Activated CD8-positive, alpha-beta memory T cell treated with anti-CD3 and anti-CD28 coated beads, Interleukin-2, amount 50 U/mL, for 48 hours (primary cell): Measurements from ENCODE around the gene GPR176.

ENCODE experiments used
- DNase-seq: peaks from one replicate; pipeline ENCODE4 v3.0.0-alpha.2; 2020

The GPR176 gene

DNA sequence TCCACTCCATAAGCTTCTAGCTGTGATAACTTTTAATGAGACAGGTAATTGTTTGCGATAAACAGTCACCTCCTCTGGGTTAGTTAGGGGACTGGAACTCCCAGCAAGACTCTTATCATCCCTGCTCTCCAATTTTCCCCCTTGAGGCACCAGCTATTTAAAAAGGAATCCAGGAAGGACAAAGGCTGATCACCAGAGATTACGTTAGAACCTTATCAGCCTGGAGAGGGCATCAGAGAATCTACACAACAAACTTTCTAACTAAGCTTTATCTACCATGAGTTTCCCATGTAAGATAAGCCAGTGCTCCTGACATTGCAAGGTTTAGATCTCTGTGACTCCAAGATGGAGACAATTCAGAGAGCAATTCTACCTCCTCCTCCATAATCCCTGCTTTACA lies 31.3 kb downstream of the GPR176 start:
- no peak for DNase-seq

DNA sequence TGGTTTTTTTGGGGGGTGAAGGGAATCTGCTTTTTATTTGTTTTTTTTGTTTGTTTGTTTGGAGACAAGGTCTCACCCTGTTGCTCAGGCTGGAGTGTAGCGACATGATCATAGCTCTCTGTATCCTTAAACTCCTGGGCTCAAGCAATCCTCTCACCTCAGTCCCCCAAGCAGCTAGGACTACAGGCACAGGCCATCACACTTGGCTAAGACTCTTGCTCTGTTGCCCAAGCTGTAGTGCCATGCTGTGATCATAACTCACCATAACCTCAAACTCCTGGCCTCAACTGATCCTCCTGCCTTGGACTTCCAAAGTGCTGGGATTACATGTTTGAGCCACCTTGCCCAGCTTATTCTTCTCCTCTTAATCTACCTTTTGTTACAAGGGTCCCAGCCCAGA lies 31.8 kb downstream of the GPR176 start:
- no peak for DNase-seq

DNA sequence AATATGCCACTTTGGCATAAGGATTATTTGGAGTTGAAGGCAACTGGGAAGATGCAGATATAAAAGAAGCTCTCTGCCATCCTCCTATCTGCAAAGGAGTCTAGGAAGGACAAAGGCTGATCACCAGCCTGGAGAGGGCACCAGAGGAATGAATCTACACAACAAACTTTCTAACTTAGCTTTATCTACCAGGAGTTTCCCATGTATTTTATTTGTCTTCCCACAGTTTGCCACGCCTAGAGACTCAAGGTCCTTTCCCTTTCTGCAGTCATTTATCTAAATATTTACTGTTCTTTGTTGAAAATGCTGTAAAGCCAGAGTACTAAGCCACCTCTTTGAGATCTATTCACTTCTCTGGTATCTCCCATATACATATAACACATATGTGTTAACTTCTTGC lies 32.2 kb downstream of the GPR176 start:
- DNase-seq, result no peak

DNA sequence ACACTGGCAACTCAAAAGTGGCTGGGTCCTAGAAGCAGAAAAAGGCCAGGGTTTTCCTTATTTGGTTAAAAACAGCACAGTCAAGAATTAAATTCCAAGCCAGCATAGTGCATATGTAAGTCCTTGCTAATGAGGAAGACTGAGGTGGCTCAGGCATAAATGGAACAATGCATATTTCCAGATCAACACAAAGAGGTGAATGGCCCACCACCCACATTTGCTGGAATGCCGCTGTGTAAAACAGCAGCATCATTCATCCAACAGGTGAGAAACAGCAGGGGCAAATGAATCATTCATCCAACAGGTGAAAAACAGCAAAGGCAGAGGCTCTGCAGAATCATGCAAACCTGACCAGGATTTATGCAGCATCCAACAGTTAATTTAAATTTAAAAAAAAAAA lies 32.9 kb downstream of the GPR176 start:
- DNase-seq, result no peak

DNA sequence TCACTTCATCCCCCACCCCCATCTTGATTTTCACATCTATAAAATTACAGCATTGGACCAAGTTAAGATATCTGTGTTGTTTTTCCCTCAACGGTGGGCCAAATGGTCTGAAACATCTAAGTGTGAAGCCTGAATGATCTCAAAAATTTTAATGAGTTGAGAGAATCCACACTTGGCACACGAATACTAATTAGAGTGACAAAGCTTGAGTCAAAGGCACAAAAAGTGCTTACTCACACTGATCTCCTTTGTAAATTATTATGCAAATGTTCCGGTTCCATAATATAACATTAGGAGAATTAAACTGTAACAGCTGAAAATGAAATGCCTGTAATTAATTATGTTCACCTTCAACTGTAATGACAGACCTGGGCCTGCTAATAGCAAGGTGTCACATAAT lies 33.6 kb downstream of the GPR176 start:
- DNase-seq, result no peak

DNA sequence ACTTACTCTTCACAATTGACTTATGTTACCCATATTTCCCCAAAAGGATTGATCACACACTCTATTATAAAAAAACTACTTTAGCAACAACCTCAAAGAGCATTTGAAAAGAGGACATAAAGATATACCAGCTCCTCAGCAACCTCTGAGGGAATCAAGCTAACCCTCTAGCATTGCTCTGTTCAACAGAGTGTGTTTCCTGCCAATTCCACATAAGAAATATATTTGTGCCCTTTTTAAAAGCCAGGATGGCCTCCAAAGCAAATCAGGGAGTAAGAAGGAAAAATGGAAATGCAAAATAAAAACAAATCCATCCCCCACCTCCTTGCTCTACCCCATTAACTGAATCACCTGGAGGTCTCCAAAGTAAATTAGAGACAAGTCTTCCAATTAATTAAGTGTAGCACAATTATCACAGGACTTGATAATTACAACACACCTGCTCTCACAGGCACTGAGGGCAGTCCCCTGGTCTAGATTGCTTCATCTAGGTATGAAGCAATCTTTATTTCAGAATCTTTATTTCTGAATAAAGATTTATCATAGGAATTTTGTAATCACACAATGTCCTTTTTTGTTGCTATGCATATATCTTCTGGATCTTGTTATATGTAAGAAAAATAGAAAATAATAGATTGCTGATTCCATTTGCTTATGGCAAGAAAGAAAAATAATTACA lies 34.8 kb downstream of the GPR176 start:
- no peak for DNase-seq

DNA sequence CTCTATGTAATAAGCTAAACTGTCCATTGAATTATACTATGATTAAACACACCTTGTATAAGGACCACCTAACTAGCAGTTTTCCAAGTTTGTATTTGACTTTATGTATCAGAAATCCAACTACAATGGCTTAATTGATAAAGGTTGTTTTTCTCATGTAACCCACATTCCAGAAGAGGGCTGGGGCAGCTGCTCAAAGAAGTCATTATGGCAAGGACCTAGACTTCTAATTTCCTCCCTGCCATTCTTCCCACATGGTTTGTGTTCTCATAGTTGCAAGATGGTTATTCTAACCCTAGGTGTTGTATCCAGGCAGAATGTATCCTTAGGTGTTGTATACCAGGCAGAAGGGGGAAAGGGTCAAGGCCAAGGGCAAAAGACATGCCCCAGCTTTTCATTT lies 35.7 kb downstream of the GPR176 start:
- DNase-seq, result no peak

DNA sequence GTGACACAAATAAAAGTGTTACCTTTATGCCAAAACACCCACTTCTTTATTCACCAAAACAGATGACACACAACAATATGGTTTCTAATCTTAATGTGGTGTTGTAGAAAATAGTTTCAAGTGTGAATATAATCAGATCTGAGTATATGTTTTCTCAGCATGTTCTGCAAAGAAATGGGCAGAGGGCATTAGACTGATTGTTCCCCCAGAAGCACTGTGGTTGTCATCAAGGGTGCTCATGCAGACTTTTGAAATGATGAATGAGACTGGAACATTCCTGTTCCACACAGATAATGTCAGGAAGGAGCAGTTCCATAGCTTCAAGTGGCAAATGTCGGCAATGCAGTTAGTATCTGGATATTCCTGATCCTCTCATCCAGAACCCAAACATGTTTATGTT lies 37.5 kb downstream of the GPR176 start:
- no peak for DNase-seq

DNA sequence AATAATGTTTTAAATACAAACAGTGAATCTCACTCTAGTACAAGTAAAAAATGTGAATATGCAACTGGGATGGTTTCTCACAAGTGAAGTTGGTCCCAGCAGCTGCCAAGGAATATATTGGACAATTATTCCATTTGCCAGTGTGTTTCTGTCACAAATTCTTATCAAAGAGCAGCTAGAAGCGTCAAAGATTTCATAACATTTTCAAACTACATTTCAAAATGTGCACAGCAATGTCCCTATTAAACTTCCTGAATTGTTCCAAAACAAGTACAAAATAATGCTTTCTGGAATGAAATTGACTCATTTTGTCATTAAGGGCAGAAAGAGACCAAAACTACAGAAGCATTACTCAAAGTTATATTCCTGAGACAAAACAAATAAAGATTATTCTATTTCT lies 38.3 kb downstream of the GPR176 start:
- DNase-seq, result no peak

DNA sequence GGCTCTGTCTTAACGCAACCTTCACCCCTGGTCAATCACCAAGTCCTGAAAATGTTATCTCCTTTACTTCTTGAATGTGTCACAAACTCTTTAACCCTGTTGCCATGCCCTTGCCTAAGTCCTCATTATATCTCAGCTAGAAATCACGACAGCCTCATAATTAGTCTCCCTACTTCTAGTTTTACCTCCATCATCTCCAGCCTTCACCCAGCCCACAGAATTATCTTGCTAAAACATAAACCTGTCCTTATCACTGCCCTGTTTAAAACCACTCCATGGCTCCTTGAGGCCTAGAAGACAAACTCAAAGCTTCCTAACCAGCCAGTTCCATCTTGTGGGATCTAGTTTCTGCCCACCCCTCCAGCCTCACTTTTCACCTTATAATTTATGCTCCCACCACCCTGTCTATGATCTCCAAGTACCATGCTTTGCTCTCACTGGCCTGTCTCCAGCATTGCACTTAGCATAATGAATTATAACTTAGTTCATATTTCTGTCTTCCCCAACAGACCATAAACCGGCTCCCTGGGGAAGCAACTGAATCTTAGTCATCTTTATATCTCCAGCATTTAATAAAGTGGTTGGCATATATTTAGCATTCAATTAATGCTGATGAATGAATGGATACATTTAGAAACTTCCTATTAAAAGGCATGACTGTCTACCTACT lies 39.2 kb downstream of the GPR176 start:
- DNase-seq, result no peak

DNA sequence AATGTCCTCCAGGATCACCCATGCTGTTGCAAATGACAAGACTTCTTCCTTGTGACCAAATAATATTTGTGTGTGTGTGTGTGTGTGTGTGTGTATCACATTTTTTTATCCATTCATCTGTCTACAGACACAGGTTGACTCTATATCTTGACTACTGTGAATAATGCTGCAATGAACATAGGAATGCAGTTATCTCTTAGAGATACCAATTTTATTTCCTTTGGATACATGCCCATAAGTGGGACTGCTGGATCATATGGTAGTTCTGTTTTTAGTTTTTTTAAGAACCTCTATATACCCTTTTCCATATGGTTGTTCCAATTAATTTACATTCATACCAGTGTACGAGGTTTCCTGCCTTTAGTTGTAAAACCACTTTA lies 41.7 kb downstream of the GPR176 start:
- DNase-seq, result no peak

DNA sequence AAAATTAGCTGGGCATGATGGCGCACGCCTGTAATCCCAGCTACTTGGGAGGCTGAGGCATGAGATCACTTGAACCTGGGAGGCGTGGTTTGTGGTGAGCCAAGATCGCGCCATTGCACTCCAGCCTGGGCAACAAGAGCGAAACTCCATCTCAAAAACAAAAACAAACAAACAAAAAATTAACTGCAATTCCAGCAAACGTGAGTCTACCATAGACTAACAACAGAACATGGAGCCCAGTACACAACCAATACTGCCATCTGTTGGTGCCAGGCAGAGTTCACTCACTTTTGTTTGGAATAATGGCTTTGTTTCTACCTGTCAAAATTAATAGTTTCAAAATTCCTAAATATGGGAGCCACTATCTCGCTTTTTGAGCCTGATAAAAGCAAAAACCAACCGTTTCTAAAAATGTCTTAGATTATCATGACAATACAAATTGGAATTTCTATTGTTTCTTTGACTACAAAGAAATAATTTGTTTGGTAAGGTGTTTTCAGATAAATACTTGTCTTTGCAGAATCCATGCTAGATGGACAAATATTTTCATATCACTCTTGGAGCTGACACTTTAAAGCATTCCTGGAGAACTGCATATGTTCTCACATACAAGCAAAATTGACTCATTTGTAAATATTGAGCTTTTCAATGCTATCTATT lies 45.0 kb downstream of the GPR176 start:
- no peak for DNase-seq

DNA sequence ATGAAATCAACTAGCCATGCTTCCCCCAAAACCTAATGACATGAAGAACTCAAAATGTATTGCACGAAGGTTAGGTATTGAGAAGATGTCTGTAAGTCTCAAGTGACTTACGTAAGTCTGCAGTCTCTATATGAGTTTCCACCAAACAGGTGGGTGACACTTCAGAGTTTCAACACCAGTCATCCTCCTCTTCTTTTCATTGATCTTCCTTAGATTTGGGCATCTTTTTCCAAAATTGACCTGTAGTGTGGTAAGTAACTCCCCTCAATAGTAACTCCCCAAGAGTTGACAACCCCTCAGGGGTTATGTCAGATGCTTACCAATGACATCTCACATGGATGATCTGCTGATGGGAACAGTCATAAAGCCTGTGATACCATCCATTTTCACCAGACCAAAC lies 46.1 kb downstream of the GPR176 start:
- DNase-seq, result no peak

DNA sequence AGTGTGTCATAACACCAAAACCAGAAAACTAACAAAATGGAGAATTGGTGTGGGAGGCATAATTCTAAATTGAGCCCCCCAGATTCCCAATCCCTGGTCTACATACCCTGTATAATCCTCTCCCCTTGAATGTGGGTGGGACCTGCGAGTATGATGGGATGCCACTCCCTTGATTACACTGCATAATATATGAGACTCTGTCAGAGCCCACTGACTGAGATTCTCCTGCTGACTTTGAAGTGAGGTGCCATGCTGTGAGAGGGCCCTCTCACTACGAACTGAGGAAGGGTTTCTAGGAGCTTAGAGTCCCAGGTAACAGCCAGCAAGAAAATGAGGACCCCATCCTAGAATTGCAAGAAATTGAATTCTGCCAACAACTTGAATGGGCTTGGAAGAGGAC lies 49.5 kb downstream of the GPR176 start:
- DNase-seq, result no peak

DNA sequence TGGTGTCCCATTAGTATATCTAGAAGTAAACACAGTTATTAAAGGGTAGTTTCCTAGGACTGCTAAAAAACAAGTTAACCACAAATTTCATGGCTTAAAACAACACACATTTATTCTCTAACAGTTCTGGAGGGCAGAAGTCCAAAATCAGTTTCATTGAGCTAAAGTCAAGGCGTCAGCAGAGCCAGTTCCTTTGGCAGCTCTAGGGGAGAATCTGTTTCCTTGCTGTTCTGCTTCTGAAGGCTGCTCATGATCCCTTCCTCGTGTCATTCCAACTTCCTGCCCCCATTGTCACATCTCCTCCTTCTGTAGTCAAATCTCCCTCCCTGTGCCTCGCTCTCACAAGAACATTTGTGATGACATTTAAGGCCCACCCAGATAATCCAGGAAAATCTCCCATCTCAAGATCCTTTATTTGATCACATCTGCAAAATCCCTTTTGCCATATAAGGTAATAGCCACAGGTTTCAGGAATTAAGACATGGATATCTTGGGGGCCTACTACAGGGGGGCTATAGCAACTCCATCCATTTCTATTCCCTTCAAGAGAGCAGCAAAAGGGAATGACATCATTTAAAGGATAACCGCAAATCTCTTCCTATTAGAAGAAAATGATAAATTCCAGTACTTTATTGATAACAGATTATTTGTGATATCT lies 50.1 kb downstream of the GPR176 start:
- no peak for DNase-seq

DNA sequence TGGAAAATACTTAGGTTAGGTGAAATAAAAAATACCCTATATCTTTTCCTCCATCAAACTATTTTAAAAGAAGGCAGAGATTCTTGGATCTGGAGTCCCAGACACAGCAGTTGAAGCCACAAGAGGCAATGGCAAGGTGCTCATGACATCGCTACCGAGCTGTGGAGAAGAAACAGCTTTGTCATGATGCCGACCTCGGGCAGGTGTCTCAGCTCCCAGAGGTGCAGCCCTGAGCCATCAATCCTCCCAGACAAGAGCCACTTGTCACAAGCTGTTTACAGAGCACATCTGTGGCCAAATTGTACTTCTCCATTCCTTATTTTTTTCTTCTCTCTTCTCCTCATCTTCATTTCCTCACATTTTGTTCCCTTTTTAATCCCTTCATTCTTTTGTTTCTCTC lies 50.8 kb downstream of the GPR176 start:
- no peak for DNase-seq

DNA sequence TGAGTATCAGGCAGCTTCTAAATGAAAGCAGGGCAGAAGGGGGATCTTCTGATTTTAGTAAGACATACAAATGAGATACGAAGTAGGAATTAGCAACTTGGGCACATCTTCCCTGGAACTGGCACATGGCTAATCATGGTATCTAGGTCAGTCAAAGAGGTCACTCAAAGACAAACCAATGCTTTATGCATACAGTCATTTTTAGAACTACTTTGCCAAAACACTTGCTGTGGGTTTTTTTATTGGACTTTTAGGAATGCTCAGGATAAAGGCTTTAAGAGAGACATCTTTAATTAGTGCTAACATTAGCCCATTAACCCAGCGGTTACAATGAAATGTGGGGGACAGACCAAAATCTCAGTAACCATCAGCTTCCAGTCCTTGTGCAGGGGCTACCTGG lies 51.7 kb downstream of the GPR176 start:
- no peak for DNase-seq

DNA sequence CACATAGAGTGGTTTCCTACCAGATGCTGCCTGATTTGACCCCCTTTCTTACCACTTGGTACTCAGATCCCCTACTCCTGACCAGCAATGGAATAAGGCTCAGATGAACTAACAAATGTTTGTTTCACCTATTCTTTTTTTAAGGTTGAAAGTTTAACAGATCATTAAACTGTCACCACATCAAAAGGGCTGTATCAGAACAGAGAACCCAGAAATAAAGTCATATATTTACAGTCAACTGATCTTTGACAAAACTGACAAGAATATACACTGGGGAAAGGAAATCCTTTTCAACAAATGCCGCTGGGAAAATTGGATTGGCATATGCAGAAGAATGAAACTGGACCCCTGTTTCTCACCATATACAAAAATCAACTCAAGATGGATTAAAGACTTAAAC lies 56.0 kb downstream of the GPR176 start:
- DNase-seq, result no peak

DNA sequence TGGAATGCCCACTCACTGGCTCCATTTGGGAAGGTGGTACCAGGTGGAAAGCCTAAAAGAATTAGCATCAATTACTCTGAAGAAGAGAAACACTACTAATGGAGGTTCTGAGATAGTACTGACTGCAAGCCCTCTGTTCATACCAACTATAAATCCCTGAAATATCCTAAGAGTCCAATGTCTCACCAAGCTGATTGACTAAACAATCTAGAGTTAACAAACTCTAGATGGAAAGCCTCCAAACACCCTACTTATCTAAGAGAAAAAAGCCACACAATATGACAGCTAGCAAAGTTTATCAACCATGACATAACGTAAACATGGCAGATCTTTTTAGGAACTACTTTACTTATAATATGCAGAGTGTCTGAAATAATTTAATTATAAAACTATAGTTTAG lies 59.2 kb downstream of the GPR176 start:
- no peak for DNase-seq

DNA sequence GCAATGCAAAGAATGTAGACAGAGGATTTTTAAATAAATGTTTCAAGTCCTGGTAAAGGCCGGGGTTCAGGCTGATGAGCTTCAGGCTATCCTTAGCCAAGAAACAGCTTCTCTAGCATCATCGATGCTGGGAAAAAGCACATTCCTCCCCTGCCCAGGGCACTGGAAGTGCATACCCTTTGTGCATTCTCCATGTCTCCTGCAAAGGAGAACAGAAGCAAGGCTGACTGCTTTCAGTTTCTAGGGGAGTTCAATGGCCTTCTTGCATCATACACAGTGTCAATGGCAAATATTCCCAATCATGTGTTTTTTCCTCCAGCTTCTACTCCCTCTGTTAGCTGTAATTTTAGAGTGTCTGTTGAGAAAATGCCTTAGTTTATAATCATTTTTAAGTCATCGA lies 59.9 kb downstream of the GPR176 start:
- no peak for DNase-seq

DNA sequence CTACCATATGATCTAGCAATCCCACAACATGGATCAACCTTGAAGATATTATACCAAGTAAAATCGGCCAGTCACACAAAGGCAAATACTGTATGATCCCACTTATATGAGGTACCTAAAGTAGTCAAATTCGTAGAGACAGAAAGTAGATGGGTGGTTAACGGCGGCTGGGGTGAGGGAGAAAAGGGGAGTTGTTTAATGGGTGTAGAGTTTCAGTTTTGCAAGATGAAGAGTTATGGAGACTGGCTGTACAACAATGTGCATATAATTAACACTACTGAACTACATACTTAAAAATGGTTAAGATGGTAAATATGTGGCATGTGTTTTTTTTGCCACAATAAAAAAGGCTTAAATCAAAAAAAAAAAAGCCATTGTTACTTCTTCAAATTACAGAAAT lies 60.4 kb downstream of the GPR176 start:
- no peak for DNase-seq

DNA sequence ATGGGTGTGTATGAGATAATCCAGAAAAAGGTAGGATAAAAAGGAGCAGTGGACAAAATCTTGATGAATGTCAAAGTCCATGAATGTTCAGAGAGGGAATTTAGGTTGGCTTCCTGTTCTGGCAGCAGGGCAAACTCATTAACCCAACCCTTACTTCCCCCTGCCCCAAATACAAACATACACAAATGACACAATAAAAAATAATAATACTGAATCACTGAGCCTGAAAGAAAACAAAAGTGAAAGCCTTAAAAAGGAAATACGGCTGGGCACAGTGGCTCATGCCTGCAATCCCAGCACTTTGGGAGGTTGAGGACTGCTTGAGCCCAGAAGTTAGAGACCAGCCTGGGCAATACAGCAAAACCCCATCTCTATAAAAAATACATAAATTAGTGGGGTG lies 62.9 kb downstream of the GPR176 start:
- no peak for DNase-seq

DNA sequence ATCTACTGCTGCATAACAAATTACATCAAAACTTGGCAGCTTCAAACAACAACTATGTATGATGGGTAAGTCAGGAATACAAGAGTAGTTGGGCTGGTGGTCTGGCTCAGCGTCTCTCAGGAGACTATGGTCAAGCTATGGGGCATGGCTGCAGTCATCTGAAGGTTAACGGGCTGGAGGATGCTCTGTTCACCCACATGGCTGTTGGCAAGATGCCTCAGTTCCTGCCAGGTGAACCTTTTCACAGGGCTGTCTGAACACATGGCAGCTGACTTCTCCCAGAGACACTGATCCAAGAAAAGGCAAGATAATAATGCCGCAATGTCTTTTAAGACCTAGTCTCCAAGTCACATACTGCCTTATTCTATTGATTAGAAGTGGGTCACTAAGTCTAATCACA lies 63.7 kb downstream of the GPR176 start:
- no peak for DNase-seq

DNA sequence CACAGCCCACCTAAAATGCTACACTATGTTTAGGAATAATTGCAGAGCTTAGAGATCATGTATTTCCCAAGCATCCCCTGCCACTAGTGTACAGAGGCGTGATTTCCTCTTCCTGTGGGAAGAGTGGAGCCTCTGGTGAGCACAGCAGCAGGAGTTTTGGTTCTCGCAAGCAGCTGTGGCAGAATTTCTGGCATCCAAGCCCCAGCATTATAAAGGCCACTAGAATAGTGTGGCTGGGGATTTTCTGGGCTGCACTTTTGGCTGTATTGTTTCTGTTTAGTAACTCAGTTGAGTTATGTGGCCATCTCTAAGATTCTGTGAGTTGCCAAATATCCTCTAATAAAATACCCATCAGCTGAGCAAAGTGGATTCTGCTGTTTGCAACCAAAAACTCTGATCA lies 64.7 kb downstream of the GPR176 start:
- no peak for DNase-seq
